ENCODE data around the gene GALNTL6.

DNA sequence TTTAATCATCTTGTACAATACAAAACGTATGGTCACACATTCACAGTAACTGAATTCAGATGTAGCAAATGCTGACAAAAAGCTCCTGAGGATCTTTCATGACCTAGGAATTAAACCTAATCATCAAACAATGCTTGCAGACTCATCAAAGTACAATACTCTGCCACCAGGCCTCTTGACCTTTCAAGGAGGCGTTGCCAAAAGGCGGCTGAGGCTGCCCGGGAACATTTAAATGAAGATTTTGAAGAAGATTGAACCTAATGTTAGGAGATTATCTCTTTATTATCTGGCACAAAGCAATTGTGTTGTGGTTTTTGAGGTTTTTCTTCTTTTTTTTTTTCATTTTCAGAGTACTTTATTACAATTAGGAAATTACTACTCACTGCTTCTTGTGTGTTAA is 340.5 kb downstream of the GALNTL6 start:
- TF ChIP-seq, protein P1, sequence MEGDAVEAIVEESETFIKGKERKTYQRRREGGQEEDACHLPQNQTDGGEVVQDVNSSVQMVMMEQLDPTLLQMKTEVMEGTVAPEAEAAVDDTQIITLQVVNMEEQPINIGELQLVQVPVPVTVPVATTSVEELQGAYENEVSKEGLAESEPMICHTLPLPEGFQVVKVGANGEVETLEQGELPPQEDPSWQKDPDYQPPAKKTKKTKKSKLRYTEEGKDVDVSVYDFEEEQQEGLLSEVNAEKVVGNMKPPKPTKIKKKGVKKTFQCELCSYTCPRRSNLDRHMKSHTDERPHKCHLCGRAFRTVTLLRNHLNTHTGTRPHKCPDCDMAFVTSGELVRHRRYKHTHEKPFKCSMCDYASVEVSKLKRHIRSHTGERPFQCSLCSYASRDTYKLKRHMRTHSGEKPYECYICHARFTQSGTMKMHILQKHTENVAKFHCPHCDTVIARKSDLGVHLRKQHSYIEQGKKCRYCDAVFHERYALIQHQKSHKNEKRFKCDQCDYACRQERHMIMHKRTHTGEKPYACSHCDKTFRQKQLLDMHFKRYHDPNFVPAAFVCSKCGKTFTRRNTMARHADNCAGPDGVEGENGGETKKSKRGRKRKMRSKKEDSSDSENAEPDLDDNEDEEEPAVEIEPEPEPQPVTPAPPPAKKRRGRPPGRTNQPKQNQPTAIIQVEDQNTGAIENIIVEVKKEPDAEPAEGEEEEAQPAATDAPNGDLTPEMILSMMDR (IDR thresholded peaks at IDR 0.05): no peak
- TF ChIP-seq POLR2A (IDR thresholded peaks at IDR 0.05): no peak

Measured in Peyer's patch (tissue), 4 donors.